Endometrium (tissue), 2 donors: Measurements from ENCODE around the gene MYO6.
"Not testable (repeated sequence)": the region's sequence is repeated elsewhere in the genome, so short reads cannot be mapped to it uniquely, and the experiment has no call there.

Source experiments
- FAIRE-seq: peaks from 2 replicates; lab custom pipeline; 2012; peaks lifted over from hg19 to GRCh38; lab: Jason Lieb, UNC
- donor health status: control.
- donor health status: control.

The MYO6 gene

DNA sequence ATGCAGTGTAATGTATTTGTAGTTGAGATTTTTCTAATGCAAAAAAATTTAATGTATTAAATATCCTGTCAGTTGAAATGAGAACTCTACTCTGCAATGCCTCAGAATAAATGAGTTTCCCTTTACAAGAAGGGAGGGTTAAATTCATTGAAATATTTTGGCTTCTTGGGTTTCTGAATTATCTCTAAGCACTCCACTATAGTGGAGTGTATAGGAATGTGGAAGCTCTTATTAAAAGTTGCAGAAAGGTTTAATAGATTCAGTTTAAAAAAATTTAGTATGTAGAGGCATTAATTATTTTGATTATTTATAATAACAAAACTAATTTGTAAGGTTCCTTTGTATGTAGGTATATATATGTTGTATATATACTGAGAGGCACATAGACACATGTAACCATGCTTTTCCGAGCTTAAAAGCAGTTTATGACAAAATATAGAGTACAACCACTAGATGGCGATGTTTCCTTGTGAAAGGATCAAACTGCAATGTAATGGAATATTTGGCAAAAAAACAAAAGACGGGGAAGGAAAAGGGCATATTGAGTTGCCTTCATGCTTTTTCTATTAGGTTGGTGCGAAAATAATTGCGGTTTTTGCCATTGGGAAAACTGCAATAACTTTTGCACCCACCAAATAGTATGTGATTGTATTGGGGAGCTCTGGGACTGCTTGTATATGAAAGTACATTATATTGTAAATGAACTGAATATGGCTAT lies 144.2 kb downstream of the MYO6 start:
- peak; percentile 92 for FAIRE-seq

DNA sequence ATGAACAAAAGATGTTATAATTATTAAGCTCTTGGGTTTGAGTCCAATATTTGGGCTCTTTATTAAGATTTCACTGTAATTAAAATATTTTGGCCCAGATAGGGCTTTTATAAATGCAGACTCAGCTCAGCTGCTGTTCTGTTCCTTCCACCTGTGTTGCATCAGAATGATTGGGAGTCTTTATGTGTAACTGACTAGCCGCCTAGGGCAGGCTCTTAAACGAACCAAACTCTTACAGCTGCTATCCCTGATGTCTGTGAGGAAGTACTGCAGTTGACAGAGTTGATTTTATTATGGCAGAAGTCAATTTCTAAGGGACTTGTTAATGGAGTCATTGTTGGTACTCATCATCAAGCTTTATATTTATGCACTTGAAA lies 144.7 kb downstream of the MYO6 start:
- FAIRE-seq, result no peak

DNA sequence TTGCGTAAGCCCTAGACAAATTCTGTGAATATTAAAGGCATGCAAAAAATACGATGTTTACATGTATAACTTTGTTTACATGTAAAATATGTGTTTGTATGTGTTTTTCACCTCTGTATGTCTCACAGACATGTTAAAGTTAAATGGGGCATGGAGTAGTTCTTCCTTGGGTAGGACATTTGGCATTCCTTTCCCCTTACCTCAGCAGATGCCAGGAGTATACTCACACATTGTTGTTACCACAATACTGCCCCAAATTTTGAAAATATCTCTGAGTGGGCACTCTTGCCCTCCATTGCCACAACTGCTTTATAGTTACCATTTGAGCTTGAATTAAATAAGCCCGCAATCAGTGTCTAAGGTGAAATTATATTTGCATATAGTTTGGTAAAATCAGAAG lies 147.5 kb downstream of the MYO6 start:
- FAIRE-seq, result no peak

DNA sequence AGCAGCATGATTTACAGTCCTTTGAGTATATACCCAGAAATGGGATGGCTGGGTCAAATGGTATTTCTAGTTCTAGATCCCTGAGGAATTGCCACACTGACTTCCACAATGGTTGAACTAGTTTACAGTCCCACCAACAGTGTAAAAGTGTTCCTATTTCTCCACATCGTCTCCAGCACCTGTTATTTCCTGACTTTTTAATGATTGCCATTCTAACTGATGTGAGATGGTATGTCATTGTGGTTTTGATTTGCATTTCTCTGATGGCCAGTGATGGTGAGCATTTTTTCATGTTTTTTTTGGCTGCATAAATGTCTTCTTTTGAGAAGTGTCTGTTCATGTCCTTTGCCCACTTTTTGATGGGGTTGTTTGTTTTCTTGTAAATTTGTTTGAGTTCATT lies 151.2 kb downstream of the MYO6 start:
- not testable (repeated sequence) for FAIRE-seq

GRCh38 chr6:75905129-75905528 lies 156.1 kb downstream of the MYO6 start:
- FAIRE-seq, result not testable (repeated sequence)

DNA sequence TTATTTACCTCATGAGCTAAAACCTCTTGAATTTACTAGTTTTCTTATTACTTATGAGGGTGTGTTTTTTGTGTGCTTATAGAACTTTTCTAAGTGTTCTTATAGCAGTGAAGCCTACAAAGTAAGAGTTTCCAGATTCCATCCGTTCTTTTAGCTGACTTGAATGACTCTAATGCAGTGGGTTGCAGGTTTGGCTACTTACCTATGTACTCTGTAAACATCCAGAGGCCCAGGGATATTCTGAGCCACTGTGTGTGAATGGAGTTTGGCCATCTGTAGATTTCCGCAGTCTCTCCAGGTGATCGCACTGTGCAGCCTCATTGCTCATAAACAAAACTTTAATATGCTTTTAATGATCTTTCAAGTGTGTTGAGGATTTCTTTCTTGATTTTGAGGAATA lies 157.8 kb downstream of the MYO6 start:
- FAIRE-seq, result no peak

DNA sequence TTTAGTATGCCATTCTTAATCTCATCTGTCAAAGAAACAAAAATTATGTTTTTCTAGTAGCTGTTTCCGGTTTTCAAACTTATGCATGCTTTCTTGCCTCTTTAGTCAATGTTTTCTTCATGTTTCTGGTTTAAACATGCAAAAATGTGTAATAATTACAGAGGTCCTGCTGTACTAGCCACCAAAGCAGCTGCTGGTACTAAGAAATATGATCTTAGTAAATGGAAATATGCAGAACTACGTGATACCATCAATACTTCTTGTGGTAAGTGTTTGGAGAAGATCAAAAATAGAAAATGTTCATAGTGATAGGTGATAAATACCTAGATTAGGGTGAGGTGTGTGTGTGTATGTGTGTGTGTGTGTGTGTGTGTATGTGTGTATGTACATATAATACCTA lies 158.4 kb downstream of the MYO6 start:
- FAIRE-seq, result no peak

- FAIRE-seq, result no peak
Measured at GRCh38 chr6:75913040-75913439, 164.0 kb downstream of the MYO6 start.

DNA sequence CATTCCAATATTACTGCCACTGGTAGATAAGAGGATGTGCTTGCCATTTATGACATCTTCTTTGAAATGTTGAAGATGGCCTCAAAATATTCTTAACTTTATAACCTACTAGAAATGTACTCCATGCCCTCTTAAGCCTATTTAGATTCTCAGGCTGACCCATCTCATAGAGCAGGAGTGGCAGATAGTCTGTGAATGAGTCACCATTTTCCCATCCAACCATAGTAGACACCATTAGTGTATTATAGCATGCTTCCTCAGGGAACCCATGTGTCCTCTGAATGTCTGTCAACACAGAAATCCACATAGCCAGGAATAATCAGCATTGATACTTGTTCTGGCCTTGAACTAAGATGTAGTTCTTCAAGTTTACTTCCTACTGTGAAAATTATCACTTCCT lies 173.2 kb downstream of the MYO6 start:
- no peak for FAIRE-seq

- no peak for FAIRE-seq
Measured at GRCh38 chr6:75926293-75927168, 177.5 kb downstream of the MYO6 start.

DNA sequence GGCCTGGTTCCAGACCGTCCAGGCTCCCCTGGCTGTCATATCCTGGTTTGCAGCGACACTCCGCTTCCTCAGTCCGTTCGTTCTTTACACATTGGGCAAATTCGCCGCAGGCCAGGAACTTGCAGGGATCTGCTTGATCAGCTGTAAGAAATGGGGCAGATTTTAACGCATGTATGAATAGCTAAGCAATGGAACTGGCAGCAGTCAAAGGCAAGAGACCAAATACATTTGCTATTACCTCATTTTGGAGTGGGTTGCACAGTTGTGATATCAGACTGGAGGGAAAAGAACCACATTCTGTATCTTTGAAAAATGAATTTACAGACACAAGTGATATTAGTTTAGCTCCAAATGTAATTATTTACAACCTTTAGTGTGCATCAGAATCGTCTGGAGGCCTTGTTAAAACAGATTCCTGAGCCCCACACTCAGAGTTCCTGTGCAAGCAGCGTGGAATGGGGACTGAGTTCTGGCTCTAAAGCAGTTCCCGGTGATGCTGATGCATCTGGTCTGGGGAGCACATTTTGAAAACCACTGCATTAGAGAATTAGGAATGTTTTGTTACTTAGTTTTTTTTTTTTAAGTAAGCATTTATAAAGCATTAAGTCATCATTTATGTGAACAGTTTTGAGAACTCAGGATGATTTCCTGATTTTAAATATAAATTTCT lies 182.1 kb downstream of the MYO6 start:
- no peak for FAIRE-seq

- no peak for FAIRE-seq
Measured at GRCh38 chr6:75932067-75932466, 183.0 kb downstream of the MYO6 start.

DNA sequence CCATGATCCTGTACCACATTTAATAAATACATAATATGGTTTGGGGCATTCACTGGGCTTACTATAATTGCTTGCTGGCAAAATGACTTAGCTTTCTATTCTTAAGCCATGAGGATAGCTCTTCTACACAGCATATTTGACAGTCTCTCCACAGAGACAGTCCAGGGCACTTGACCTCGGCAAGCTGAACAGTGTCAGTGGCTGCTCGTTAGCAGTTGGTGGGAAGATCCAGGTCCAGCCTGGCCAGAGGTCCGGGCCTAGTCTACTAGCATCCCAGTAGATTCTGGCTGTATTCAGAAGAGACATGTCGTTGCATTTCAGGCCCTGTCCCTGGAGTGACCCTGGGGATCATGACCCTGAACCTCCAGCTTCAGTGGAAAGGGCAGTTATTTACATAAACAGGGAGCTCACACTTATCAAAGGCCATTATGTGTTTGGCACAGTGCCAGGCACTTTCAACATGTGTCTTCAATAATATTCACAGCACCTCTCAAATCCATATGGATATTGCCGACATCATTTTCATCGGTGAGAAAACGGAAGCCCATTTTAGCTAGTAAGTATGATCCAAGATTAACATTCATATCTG lies 184.4 kb downstream of the MYO6 start:
- no peak for FAIRE-seq

- no peak for FAIRE-seq
Measured at GRCh38 chr6:75934643-75935472, 185.8 kb downstream of the MYO6 start.

DNA sequence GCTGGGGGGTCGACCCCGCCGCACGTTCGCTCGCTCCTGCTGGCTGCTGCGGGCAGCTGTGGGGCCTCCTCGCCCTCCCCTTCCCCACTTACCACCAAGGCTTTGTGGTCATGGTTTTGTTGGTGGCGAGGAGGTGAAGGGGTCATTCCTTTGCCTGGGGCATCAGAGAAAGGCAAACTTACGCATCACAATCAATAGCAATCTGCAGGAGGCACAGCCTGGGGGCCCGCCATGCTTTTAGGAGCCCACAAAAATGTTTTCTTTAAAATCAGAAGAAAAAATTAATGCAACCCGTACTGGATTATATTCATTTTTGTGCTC lies 186.4 kb downstream of the MYO6 start:
- FAIRE-seq, result no peak

DNA sequence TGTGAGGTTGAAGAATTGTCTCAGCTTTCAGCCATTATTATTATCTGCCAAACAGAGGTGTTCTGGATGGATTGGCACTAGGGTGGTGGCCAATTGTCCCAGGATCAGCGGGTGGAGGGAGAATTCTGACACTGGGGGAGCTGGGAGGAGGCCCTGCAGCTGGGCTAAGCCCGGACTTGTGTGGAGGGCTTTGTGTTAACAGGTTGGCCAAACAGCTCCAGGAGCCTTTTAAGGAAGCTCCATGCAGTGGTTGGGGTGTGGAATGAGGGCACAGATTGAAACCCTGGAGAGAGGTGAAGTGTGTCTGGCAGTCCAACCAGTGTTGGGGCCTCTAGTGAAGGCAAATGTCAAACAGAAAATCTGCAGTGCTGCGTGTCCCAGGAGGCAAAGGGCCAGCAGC lies 187.6 kb downstream of the MYO6 start:
- no peak for FAIRE-seq

- no peak for FAIRE-seq
Measured at GRCh38 chr6:75937846-75938245, 188.8 kb downstream of the MYO6 start.

DNA sequence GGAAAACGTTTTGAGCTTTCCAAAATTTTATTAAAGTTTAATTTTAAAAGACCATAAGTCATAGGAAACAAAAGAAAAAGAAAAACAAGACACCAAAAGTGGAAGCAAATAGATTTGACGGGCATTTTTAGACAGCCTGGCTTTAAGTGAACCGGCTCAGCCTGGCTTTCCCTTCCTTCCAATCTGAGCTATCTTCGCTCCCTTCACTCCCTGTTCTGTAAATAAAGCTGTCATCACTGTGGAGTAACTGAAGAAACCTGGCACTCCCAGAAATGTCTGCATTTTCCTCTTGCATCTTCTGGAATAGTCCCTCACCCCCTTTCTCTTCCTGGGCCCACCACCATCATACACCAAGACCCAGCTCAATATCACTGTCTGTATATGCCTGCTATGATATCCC lies 191.5 kb downstream of the MYO6 start:
- no peak for FAIRE-seq

GRCh38 chr6:75941509-75941908 lies 192.5 kb downstream of the MYO6 start:
- no peak for FAIRE-seq

- no peak for FAIRE-seq
Measured at GRCh38 chr6:75943381-75943780, 194.3 kb downstream of the MYO6 start.

DNA sequence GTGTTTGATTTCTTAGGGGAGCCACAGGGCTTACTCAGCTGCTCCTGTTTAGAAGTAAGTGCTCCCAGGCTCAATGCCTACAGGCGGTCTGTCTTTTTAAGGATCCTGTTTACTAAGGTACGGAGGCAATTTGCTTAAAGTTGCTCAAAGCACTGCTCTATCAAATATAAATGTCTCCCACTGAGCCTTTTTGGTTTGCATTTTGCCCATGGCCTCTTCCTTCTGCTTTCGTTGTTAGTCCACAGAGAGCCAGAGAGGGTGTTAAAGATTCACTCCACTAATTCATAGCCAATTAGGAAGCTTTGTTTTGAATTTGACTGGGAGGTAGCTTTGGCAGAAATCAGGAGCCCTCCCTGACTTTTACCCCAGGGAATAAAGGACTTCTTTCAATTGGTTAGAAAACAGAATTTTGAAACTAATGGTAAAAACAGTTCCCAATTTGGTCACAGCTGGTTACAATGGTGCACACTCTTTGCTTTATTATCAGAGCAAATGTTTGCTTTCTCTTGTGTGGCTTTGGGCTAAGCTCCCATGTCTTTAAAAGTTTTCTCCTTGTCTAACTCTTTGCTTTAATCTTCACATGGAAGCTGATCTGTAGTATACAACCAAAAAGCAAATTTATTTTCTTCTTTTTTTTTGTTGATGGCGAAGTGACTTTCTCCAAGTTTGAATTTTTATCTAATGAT lies 197.2 kb downstream of the MYO6 start:
- no peak for FAIRE-seq
